ENCODE results near the gene PSTPIP1. TPM values are rescaled to one million over a fixed set of nuclear protein-coding genes. Genes with fewer than 3 reads are reported as not detected.

The PSTPIP1 gene
- total and polyA plus RNA-seq, 9 of the 15 experiments (the other 6 are each of a cell fraction or from before 2014, with no cell fraction given): not detected

DNA sequence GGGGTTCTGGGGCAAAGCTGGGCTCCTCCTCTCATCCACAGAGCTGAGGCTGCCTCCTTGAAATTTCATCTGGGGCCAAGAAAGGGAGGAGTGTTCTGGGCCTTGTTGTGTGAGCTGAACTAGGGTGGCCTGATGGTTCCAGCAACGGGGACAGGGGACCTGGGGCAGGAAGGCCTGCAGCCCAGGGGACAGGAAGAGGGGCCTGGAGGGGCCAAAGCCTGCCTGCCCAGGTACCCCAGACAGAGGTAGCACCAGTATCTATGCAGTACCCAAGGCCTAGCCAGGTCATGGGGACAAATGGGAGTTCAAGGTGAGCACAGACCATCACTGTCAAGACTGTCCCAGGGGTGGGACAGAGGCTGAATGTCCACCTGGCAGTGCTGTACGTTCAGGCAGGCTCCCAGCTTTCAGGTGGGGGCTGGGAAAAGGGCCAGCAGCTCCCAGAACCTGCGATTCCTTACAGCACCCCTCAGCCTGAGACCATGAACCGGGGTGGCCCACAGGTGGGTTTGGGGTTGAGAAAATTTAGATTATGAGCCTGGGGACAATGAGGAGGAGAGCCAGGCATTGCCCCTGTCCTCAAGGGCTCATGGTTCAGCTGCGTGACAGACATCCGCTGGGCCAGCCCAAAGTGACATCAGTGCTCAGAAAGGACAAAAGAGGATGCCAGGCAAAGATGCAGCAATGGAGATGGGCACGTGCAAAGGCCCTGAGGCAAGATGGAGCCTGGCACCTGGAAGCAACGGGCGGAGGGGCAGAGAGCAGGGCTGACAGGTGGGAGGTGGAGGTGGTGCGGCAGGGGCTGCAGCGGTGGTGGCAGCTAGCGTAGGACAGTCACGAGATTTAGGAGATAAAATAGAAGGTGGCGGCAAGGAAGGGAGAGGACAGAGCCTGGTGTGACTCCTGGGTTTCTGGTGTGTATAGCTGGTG lies 28.0 kb downstream of the PSTPIP1 start (continued):
- TF ChIP-seq ZNF318 (IDR thresholded peaks at IDR 0.05; ENCODE audit: borderline replicate concordance in 1 of 2, low read depth in 1 of 2) (no peak), CGGBP1 (CRISPR knock-in tag; IDR thresholded peaks at IDR 0.05) (no peak)

Measured in K562 (cell line).